H7 (cell line): ENCODE data around the gene DAB1. TPM values are rescaled to one million over a fixed set of nuclear protein-coding genes. Genes with fewer than 3 reads are reported as not detected.

ENCODE experiments used
- DNase-seq: peaks from one replicate; pipeline ENCODE4 v3.0.0; 2012
- H3K27me3 ChIP-seq: 2 replicates; pipeline ENCODE4 v1.6.0; 2011; ENCODE audit warnings: mild to moderate bottlenecking, low read length; ENCODE audit not compliant: control insufficient read depth, insufficient read depth
- H3K36me3 ChIP-seq: replicated peaks from 2 replicates; pipeline ENCODE4 v1.5.1; 2011; ENCODE audit warnings: low read length; ENCODE audit not compliant: control insufficient read depth, insufficient read depth
- H3K4me3 ChIP-seq: 2 replicates; pipeline ENCODE4 v1.5.1; 2011; ENCODE audit warnings: low read depth, mild to moderate bottlenecking, control low read depth, low read length, moderate library complexity; ENCODE audit not compliant: insufficient read depth
- total RNA-seq: library from RNA; depleted of rRNA; stranded (reverse); fragments of >200 nt; shearing (Covaris generic); gene quantifications from 2 replicates; pipeline ENCODE4 v1.2.3, GENCODE V29; 2014

The DAB1 gene
- total RNA-seq, 1 experiment from 2014 or later, result 16.4 TPM

DNA sequence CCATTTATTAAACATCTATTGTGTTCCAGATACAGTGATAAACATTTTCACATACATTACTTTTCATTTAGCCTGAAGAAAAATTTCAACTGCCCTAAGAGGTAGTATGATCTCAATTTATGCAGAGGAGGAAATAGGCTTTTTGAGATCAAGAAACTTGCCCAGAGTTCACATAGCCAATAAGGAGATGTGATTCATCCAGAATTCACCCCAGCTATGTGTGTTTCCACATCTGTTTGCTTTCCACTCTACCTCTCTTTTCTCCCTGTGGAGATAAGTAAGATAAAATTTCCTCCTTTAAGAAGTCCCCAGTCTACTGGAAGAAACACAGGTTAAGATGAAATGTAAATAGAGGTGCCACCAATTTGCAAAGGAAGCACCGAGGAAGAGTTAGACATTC lies 258.3 kb downstream of the DAB1 start:
- no peaks in the 10 kb centered on the region; the same call in 1 of the 2 replicates for H3K36me3 ChIP-seq
- H3K4me3 ChIP-seq, result no peak overlapping the region
- H3K27me3 ChIP-seq, result no peaks in the 10 kb centered on the region
- DNase-seq, result no peak

DNA sequence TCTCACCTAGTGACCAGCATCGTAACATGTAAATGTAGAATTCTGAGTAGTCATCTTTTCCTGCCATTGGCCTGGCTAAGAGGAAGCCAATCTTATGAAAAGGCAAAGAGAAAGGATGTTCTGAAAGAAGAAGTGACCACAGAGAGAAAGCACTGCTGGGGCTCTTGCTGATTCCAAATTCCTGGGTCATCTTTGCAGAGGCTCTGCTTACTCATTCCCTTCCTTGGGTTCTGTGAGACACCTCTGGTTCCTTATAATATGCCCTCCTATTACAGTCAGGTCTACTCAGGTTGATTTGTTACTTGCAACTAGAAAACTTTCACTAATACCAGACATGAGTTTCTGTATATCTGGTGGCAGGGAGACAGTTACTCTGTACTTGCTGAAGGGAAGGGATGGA lies 259.3 kb downstream of the DAB1 start:
- Histone ChIP-seq H3K4me3 (no peak overlapping the region), H3K36me3 (no peaks in the 10 kb centered on the region; the same call in 1 of the 2 replicates), H3K27me3 (no peaks in the 10 kb centered on the region)
- no peak for DNase-seq

DNA sequence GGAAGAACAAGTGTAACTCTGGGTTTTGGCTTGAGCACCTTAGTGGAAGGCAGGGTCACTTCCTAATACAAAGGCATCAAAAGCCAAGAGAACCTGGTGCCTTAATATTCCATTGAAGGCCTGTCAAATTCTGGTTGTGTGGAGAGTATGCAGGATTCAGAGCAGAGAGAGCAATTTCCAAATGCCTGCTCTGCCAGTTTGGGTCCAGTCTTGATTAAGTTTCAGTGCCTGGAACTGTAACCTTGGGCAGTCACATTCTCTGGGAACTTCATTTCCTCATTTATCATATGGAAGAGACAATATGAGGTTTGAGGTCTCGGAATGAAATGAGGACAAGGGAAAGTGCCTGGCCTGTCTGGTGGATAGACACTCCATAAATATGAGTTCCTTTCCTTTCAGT lies 260.1 kb downstream of the DAB1 start:
- H3K4me3 ChIP-seq, result no peak overlapping the region
- no peak for DNase-seq
- H3K27me3 ChIP-seq, result no peaks in the 10 kb centered on the region
- H3K36me3 ChIP-seq, result no peaks in the 10 kb centered on the region; the same call in 1 of the 2 replicates

DNA sequence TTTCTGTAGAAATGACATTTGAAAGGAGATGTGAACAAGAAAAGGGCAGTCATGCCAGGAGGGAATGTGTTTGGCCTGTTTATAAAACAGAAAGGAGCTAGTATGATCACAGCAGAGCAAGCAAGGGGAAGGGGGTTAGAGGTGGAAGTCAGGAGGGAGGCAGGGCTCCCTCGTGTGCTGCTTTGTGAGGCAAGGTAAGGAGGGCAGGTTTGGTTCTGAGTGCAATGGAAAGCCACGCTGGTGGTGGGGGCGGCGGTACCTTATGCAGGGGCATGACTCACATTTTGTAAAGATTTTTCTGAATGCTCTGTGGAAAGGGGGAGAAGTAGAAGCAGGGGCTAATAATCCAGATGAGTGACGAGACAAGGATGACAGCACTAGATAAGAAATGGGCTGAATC lies 260.5 kb downstream of the DAB1 start:
- no peak overlapping the region for H3K4me3 ChIP-seq
- no peaks in the 10 kb centered on the region; the same call in 1 of the 2 replicates for H3K36me3 ChIP-seq
- peak; percentile 5 for DNase-seq
- H3K27me3 ChIP-seq, result no peaks in the 10 kb centered on the region

DNA sequence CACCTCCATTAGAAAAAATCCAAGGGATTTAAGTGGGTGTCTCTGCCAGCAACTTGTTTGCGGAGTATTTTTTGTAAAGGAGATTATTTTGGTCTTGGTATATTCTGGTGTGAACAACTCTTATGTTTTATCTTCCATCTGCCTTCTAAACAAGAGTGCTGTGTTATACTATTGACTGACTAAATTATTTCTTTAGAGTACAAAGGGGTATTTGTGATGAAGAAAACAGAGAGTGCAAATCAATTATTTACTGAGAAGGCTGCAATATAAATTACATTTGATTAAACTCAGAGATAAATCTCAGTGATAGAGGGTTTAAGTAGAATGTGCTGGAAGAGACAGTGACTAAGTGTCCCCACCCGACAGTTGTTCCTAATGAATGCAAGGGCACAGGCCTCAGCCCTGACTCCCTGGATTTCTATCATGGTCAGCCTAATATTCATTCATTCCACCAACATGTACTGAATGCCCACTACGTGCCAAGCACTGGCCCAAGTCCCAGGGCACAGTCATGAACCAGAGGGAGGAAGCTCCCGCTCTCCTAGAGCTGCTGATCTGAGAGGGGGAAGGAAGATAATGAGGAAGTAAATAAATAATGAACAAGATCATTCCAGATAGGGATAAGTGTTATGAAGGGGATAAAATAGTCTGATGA lies 261.1 kb downstream of the DAB1 start:
- H3K36me3 ChIP-seq, result no peaks in the 10 kb centered on the region; the same call in 1 of the 2 replicates
- H3K4me3 ChIP-seq, result no peak overlapping the region
- H3K27me3 ChIP-seq, result no peaks in the 10 kb centered on the region
- no peak for DNase-seq

DNA sequence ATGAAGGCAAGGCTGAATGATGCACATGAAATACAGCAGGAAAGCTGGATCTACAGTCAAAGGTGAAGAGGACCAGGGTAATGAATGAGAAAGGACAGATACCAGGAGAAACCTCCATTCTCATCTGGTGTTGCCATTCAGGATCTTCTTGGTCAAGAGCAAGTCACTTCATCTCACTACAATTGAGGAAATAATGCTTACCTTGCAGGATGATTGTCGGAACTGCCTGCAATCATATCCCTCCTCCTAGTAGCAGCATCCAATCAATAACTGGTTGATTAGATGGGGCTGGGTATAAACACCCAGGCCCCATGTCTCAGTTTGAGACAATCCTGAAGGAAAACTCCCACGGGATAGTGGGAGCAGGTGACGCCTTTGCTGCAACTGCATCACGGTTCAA lies 263.3 kb downstream of the DAB1 start:
- H3K4me3 ChIP-seq, result no peak overlapping the region
- H3K27me3 ChIP-seq, result no peaks in the 10 kb centered on the region
- no peaks in the 10 kb centered on the region; the same call in 1 of the 2 replicates for H3K36me3 ChIP-seq
- no peak for DNase-seq

DNA sequence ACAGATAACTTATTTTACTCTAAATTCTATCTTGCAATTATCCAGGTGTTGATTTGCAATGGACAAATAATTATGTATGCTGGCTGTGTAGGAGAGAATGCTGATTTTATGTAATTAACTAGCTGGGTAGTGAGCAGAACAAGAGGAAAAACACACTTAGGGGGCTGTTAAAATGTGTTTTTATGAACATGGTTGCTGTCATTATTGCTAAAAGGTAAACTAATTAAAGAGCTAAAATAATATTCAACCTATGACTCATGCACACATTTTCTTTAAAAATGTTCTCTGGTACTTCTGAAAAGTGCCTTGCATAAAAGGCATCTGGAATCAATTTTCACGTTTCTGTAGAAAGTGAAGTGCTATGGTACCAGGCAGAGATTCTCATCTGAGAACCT lies 265.3 kb downstream of the DAB1 start:
- H3K27me3 ChIP-seq, result no peaks in the 10 kb centered on the region
- no peaks in the 10 kb centered on the region; the same call in 1 of the 2 replicates for H3K36me3 ChIP-seq
- H3K4me3 ChIP-seq, result no peak overlapping the region
- DNase-seq, result no peak

DNA sequence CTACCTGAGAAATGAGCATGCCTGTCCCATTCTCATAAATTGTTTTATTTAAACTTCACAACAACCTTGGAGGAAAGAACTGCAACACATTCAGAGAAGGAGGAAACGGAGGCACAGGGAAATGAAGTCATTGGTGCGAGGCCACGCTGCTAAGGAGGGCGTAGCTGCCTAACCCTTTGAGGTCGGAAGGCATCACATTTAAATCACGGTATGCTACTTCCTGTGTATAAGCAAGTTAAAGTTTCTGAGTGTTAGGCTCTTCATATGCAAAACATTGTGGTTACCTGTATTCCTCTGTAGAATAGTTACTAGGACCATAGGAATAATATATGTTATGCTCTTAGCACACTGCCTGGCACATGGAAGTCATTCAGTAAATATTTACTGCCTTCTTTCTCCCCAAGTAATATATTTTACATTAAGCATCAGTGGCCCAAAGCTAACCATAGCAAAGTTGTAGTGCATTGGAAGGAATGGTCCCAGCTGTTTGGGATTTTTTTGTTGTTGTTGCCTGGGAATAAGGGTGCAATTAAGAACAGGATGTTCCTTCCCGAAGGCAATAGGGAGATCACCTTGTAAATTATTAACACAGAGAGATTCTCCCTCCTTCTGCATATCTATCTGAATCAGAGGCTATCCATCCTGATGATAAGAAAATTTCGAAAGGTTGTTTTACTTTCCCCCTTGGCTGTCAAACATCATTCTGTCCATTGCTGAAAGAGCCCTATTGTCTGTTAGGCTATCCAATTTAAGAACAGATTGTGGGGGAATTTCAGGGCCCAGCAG lies 265.8 kb downstream of the DAB1 start:
- peak; percentile 4 for DNase-seq
- no peak overlapping the region for H3K4me3 ChIP-seq

DNA sequence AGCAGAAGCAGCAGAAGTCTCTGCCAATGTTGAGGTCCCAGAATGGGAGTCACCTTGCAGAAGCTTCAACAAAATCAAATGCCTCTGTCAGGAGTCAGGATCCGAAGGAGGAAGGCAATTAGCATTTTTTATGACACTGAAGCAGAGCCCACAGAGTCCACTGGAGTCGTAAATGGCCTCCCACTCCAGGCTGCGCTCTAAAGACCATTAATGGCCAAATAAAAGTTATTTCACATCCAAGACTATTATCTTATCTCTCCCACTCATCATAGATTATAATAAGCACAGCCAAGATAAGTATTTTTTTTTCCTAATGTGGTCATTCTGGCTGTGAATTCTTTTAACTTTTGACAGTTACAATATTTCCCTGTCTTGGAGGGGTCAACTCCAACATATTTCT lies 267.0 kb downstream of the DAB1 start:
- Histone ChIP-seq H3K27me3 (no peaks in the 10 kb centered on the region), H3K36me3 (no peaks in the 10 kb centered on the region), H3K4me3 (no peak overlapping the region)
- no peak for DNase-seq

More for the DNA sequence above, 265.8 kb downstream of the DAB1 start:
- no peaks in the 10 kb centered on the region for H3K27me3 ChIP-seq
- H3K36me3 ChIP-seq, result no peaks in the 10 kb centered on the region; the same call in 1 of the 2 replicates

DNA sequence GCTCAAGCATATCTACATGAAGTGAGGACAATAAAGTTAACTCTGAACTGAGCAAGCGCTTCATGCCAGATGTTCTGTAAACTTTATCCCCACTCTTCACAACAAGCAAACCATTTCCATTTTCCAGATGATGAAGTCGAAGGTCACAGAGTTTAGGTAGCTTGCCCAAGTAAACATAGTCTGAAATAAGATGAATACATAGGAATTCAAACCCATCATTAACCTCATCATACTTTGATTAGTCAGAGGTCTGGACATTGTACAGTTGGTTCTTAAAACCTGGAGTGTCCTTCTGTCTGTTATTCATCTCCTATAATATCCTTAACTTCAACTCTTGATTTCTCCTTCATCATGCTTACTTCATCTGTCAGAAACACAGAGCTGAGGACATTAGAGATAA lies 277.8 kb downstream of the DAB1 start:
- DNase-seq, result no peak
- Histone ChIP-seq H3K27me3 (no peaks in the 10 kb centered on the region), H3K4me3 (no peak overlapping the region), H3K36me3 (no peaks in the 10 kb centered on the region)

DNA sequence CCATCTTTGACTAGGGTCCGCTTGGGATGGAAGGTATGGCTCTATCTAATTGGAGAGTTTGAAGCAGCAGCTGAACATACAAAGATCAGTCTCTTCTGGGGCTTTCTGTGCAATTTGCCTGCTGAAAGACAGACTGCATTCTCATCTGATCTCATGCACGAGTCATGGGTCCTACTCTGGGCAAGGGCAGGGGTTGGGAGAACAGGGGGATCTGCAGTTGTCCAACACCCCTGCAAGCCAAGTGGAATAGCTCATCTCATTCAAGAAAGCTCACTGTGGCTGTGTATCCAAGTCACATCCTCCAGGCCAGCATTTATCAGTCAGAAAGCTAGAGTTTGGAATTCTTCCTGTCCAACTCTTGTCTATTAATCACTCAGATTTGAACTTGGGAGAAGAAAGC lies 280.9 kb downstream of the DAB1 start:
- no peak overlapping the region for H3K4me3 ChIP-seq
- no peaks in the 10 kb centered on the region for H3K27me3 ChIP-seq
- H3K36me3 ChIP-seq, result no peaks in the 10 kb centered on the region
- no peak for DNase-seq

DNA sequence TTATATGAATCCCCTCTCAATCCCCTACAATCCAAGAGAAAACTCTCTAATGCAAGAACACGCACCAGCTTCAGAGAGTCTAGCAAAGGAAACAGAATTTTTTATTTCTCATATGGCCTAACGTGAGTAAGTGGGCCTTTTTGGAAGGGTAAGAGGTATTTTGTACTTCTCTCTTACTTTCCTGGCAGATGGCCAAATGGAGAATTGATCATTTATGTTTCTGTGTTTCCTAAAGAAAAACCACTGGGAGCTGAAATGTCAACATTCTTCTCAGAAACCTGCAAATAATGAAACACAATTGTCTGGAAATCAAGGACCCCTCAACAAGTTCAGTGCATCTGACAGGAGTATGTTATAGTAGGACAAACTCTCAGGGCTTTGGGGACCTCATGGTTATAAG lies 281.7 kb downstream of the DAB1 start:
- no peak for DNase-seq
- Histone ChIP-seq H3K4me3 (no peak overlapping the region), H3K36me3 (no peaks in the 10 kb centered on the region), H3K27me3 (no peaks in the 10 kb centered on the region)

DNA sequence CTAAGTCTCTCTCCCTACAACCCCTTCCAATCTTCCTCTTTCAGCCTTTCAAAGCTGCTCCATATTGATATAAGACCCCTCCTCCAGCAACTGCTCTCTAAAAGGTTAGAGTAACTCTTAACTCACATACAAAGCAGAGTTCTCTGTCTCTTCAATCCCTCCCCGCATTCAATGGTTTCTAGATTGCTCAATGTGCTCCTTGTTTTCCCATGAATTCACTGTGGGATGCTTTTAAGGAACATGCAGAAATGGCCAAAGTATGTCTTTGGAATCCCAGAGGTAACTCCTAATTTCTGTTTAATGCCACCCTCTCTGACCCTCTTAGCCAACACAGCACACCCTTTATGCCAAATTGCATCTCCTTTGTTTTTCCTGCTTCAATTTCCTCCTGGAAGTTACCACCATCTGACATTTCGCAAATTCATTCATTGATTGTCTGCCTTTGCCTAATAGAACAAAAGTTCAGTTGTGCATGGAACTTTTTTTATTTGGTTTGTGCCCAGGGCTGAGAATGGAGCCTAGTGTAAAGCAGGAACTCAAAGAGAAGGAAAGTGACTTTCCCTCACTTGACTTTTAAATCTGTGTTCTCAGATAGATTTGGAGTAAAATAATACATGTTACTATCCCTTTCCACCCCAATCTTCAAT lies 285.3 kb downstream of the DAB1 start:
- Histone ChIP-seq H3K36me3 (no peaks in the 10 kb centered on the region), H3K4me3 (no peak overlapping the region), H3K27me3 (no peaks in the 10 kb centered on the region)
- no peak for DNase-seq

DNA sequence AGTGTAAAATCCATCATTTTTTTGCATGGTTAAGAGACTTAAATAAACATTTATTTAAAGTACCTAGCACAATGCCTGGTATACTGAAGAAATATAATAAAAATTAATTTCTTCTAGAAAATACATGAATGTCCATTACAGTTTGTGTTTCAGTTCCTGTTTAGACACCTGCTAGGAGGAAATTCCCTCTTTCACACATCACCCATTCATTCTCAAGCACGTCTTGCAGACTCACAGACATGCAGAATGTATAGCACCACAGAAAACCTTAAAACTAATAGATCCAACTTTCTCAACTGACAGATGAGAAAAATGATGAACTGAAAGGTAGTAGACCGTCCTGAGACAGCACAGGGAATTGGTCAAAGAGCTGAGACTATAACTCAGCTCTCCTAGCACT lies 285.9 kb downstream of the DAB1 start:
- DNase-seq, result no peak
- Histone ChIP-seq H3K36me3 (no peaks in the 10 kb centered on the region), H3K27me3 (no peaks in the 10 kb centered on the region), H3K4me3 (no peak overlapping the region)

DNA sequence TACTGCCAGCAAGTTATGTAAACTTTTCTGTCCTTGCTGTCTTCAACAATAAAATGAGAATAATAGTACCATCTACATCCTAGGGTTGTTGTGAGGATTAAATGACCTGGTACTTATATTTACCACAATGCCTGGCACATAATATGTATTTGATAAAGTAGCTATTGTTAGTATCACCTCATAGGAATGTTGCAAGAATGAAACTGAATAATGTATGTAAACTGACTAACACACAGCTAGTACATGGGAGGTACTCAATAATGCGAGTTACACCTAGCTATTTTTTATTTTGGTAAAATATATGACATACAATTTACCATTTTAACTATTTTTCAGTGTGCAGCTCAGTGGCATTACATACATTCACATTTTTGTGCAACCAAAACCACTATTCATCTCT lies 289.1 kb downstream of the DAB1 start:
- Histone ChIP-seq H3K36me3 (no peaks in the 10 kb centered on the region), H3K4me3 (no peak overlapping the region), H3K27me3 (no peaks in the 10 kb centered on the region)
- DNase-seq, result no peak
